Measurements from ENCODE around the gene PA2G4. TPM values are rescaled to one million over a fixed set of nuclear protein-coding genes. Genes with fewer than 3 reads are reported as not detected.
A peak's percentile ranks its signal among the peaks of the same experiment; 100 is the strongest.

Gene PA2G4
- polyA plus RNA-seq, 1 donor from 2014 or later = 115 TPM

- TF ChIP-seq REST (IDR thresholded peaks at IDR 0.05; ENCODE audit: borderline replicate concordance) (no peak), MXI1 (conservative IDR thresholded peaks at IDR 0.05; ENCODE audit: poor library complexity, severe bottlenecking) (no peak), RAD21 (conservative IDR thresholded peaks at IDR 0.05) (no peak), EZH2 (IDR thresholded peaks at IDR 0.05; ENCODE audit: borderline replicate concordance, insufficient read depth, low read length, poor library complexity, severe bottlenecking) (no peak)
- Histone ChIP-seq H3K27ac (ENCODE audit: low read length) (no peak overlapping the region), H3K79me2 (replicated peaks; ENCODE audit: insufficient read depth, low read length) (peaks cover 14% of the 10 kb centered on the region), H3K4me3 (ENCODE audit: low read length) (no peak overlapping the region), H3K27me3 (ENCODE audit: insufficient read depth, low read depth, low read length) (no peaks in the 10 kb centered on the region), H3K36me3 (ENCODE audit: insufficient read depth, low read length) (no peaks in the 10 kb centered on the region), H2AFZ (ENCODE audit: low read depth, low read length) (no peak overlapping the region), H3K9me2 (ENCODE audit: insufficient read depth, low read length) (no peaks in the 10 kb centered on the region), H3K9ac (ENCODE audit: low read length) (no peak overlapping the region), H4K20me1 (ENCODE audit: insufficient read depth) (no peaks in the 10 kb centered on the region), H3F3A (ENCODE audit: insufficient read depth, low read length, poor library complexity, severe bottlenecking) (peaks cover 3% of the 10 kb centered on the region), H3K4me2 (ENCODE audit: low read length) (no peak overlapping the region), H3K9me3 (ENCODE audit: low read length) (no peaks in the 10 kb centered on the region)
Observed at GRCh38 chr12:56150563-56150962, 46.2 kb downstream of the PA2G4 start.

GRCh38 chr12:56151672-56152131 lies 47.3 kb downstream of the PA2G4 start:
- no peaks in the 10 kb centered on the region for H4K20me1 ChIP-seq (ENCODE audit: insufficient read depth)
- peaks cover 3% of the 10 kb centered on the region for H3F3A ChIP-seq (ENCODE audit: insufficient read depth, low read length, poor library complexity, severe bottlenecking)
- TF ChIP-seq MXI1 (conservative IDR thresholded peaks at IDR 0.05; ENCODE audit: poor library complexity, severe bottlenecking) (no peak), TAF1 (IDR thresholded peaks at IDR 0.05; ENCODE audit: low read depth) (no peak), CTCF (IDR thresholded peaks at IDR 0.05; ENCODE audit: poor library complexity, severe bottlenecking) (peak; percentile 54)
- peak overlapping the region; percentile 78 for H3K4me2 ChIP-seq (ENCODE audit: low read length)
- peak overlapping the region; percentile 85 for H3K27ac ChIP-seq (ENCODE audit: low read length)
- H2AFZ ChIP-seq (ENCODE audit: low read depth, low read length) = peak overlapping the region; percentile 94
- peak overlapping the region; percentile 73 for H3K4me3 ChIP-seq (ENCODE audit: low read length)
- peak overlapping the region; percentile 80 for H3K9ac ChIP-seq (ENCODE audit: low read length)
- H3K9me3 ChIP-seq (ENCODE audit: low read length) = no peaks in the 10 kb centered on the region
- H3K9me2 ChIP-seq (ENCODE audit: insufficient read depth, low read length) = no peaks in the 10 kb centered on the region
- no peaks in the 10 kb centered on the region for H3K27me3 ChIP-seq (ENCODE audit: insufficient read depth, low read depth, low read length)
- H3K79me2 ChIP-seq (replicated peaks; ENCODE audit: insufficient read depth, low read length) = peaks cover 14% of the 10 kb centered on the region
- H3K36me3 ChIP-seq (ENCODE audit: insufficient read depth, low read length) = no peaks in the 10 kb centered on the region

GRCh38 chr12:56152132-56152755 lies 47.9 kb downstream of the PA2G4 start, which contains the start of gene MYL6B:
TSS of gene MYL6B (plus strand) at chr12:56152587. CDS start at chr12:56153919, 1,332 bp downstream.
- Histone ChIP-seq H3K4me3 (ENCODE audit: low read length) (peak within 1 kb of the TSS; percentile 73), H3K9ac (ENCODE audit: low read length) (peak within 1 kb of the TSS; percentile 80), H3K9me3 (ENCODE audit: low read length) (no peaks in the 10 kb centered on the region), H3F3A (ENCODE audit: insufficient read depth, low read length, poor library complexity, severe bottlenecking) (peaks cover 3% of the 10 kb centered on the region), H4K20me1 (ENCODE audit: insufficient read depth) (no peaks in the 10 kb centered on the region), H3K27me3 (ENCODE audit: insufficient read depth, low read depth, low read length) (no peaks in the 10 kb centered on the region), H3K36me3 (ENCODE audit: insufficient read depth, low read length) (no peaks in the 10 kb centered on the region), H3K9me2 (ENCODE audit: insufficient read depth, low read length) (no peaks in the 10 kb centered on the region), H3K27ac (ENCODE audit: low read length) (peak within 1 kb of the TSS; percentile 85), H3K79me2 (replicated peaks; ENCODE audit: insufficient read depth, low read length) (peaks cover 14% of the 10 kb centered on the region), H2AFZ (ENCODE audit: low read depth, low read length) (peak within 1 kb of the TSS; percentile 94), H3K4me2 (ENCODE audit: low read length) (peak within 1 kb of the TSS; percentile 99)
- TF ChIP-seq TAF1 (IDR thresholded peaks at IDR 0.05; ENCODE audit: low read depth) = peak; percentile 44
- no peak for TF ChIP-seq RAD21 (conservative IDR thresholded peaks at IDR 0.05)
- no peak for TF ChIP-seq CTCF (IDR thresholded peaks at IDR 0.05; ENCODE audit: poor library complexity, severe bottlenecking)
- TF ChIP-seq POLR2AphosphoS5 (IDR thresholded peaks at IDR 0.05) = peak; percentile 94
- peak; percentile 72 for TF ChIP-seq MXI1 (conservative IDR thresholded peaks at IDR 0.05; ENCODE audit: poor library complexity, severe bottlenecking)
- TF ChIP-seq SMC3 (conservative IDR thresholded peaks at IDR 0.05; ENCODE audit: poor library complexity) = peak; percentile 20
- TF ChIP-seq REST (IDR thresholded peaks at IDR 0.05; ENCODE audit: borderline replicate concordance) = no peak
- no peak for TF ChIP-seq EZH2 (IDR thresholded peaks at IDR 0.05; ENCODE audit: borderline replicate concordance, insufficient read depth, low read length, poor library complexity, severe bottlenecking)
- peak; percentile 49 for TF ChIP-seq EP300 (conservative IDR thresholded peaks at IDR 0.05; ENCODE audit: poor library complexity, severe bottlenecking)

All from neural cell (in vitro differentiated cells).